HUES64 (cell line): Measurements from ENCODE around the gene SLC48A1.
A peak's percentile ranks its signal among the peaks of the same experiment; 100 is the strongest.

Source experiments
- H3K27ac ChIP-seq: 2 replicates; pipeline ENCODE4 v1.7.0; 2013; ENCODE audit warnings: low read depth, low read length, inconsistent platforms
- H3K27me3 ChIP-seq: 2 replicates; pipeline ENCODE4 v1.6.1; 2013; ENCODE audit warnings: mild to moderate bottlenecking, low read length; ENCODE audit not compliant: insufficient read depth
- H3K36me3 ChIP-seq: 2 replicates; pipeline ENCODE4 v1.6.1; 2013; ENCODE audit warnings: mild to moderate bottlenecking, low read length; ENCODE audit not compliant: insufficient read depth
- H3K4me1 ChIP-seq: 2 replicates; pipeline ENCODE4 v1.6.1; 2013; ENCODE audit warnings: mild to moderate bottlenecking, low read length, moderate library complexity; ENCODE audit not compliant: insufficient read depth
- H3K4me3 ChIP-seq: 2 replicates; pipeline ENCODE4 v1.5.1; 2013; ENCODE audit warnings: mild to moderate bottlenecking, low read length, moderate library complexity
- H3K9ac ChIP-seq: 2 replicates; pipeline ENCODE4 v1.6.1; 2013; ENCODE audit warnings: mild to moderate bottlenecking, low read depth, low read length
- H3K9me3 ChIP-seq: 2 replicates; pipeline ENCODE4 v1.6.1; 2013; ENCODE audit warnings: low read depth, low read length; ENCODE audit not compliant: insufficient read depth
- WGBS: fragments of 150-250, 120-280 bp; methylation state at CpG from one replicate; pipeline ENCODE4 v1.1.7; 2013; ENCODE audit warnings: missing lambda C conversion rate; 5-methylcytosine and 5-hydroxymethylcytosine counted together

SLC48A1 gene

GRCh38 chr12:47824635-47825034, 51.6 kb downstream of the SLC48A1 start:
- WGBS, result 84% methylated on average over 2 of the region's 3 CpGs
- peaks cover 33% of the 10 kb centered on the region for H3K4me1 ChIP-seq

GRCh38 chr12:47825173-47825639, 52.2 kb downstream of the SLC48A1 start:
- no peaks in the 10 kb centered on the region for H3K9me3 ChIP-seq
- no peaks in the 10 kb centered on the region for H3K27me3 ChIP-seq
- no peak overlapping the region for H3K9ac ChIP-seq
- no peaks in the 10 kb centered on the region for H3K36me3 ChIP-seq
- H3K27ac ChIP-seq, result no peak overlapping the region
- H3K4me1 ChIP-seq, result peaks cover 33% of the 10 kb centered on the region
- WGBS, result 84% methylated on average over 6 of the region's 6 CpGs
- no peak overlapping the region for H3K4me3 ChIP-seq

More at GRCh38 chr12:47824635-47825034, 51.6 kb downstream of the SLC48A1 start:
- no peak overlapping the region for H3K4me3 ChIP-seq
- H3K27ac ChIP-seq, result no peak overlapping the region
- no peaks in the 10 kb centered on the region for H3K9me3 ChIP-seq
- no peaks in the 10 kb centered on the region for H3K27me3 ChIP-seq
- H3K36me3 ChIP-seq, result no peaks in the 10 kb centered on the region
- H3K9ac ChIP-seq, result no peak overlapping the region

- Histone ChIP-seq H3K4me3 (no peak overlapping the region), H3K36me3 (no peaks in the 10 kb centered on the region), H3K27me3 (no peaks in the 10 kb centered on the region), H3K9ac (no peak overlapping the region), H3K9me3 (no peaks in the 10 kb centered on the region), H3K27ac (no peak overlapping the region), H3K4me1 (peaks cover 16% of the 10 kb centered on the region)
- WGBS, result 88% methylated on average over 13 of the region's 14 CpGs
Observed at GRCh38 chr12:47828008-47828975, 55.3 kb downstream of the SLC48A1 start.

GRCh38 chr12:47828976-47829482, 56.0 kb downstream of the SLC48A1 start:
- H3K36me3 ChIP-seq, result no peaks in the 10 kb centered on the region
- WGBS, result 54% methylated on average over 7 of the region's 7 CpGs
- 0 out of 2 replicates have a peak overlapping the region, but pooled peaks have one; percentile 17 for H3K9ac ChIP-seq
- no peak overlapping the region for H3K27ac ChIP-seq
- H3K4me1 ChIP-seq, result peaks cover 16% of the 10 kb centered on the region
- no peaks in the 10 kb centered on the region for H3K9me3 ChIP-seq
- H3K27me3 ChIP-seq, result no peaks in the 10 kb centered on the region
- no peak overlapping the region for H3K4me3 ChIP-seq

GRCh38 chr12:47829584-47829983, 56.5 kb downstream of the SLC48A1 start:
- H3K9me3 ChIP-seq, result no peaks in the 10 kb centered on the region
- H3K9ac ChIP-seq, result no peak overlapping the region
- no peaks in the 10 kb centered on the region for H3K36me3 ChIP-seq
- no peak overlapping the region for H3K4me3 ChIP-seq
- H3K4me1 ChIP-seq, result peaks cover 14% of the 10 kb centered on the region
- H3K27me3 ChIP-seq, result no peaks in the 10 kb centered on the region
- no peak overlapping the region for H3K27ac ChIP-seq
- WGBS, result 56% methylated on average over 4 of the region's 4 CpGs
